Lung (tissue), 12 donors: ENCODE results near the gene HACE1. TPM values are rescaled to one million over a fixed set of nuclear protein-coding genes. Genes with fewer than 3 reads are reported as not detected.
A peak's percentile ranks its signal among the peaks of the same experiment; 100 is the strongest.
"Not testable (repeated sequence)": the region's sequence is repeated elsewhere in the genome, so short reads cannot be mapped to it uniquely, and the experiment has no call there.

ENCODE experiments used
- ATAC-seq: fragments of 200-7000 bp; cut with Tn5 transposase; one replicate; pipeline ENCODE4 v1.9.1; 2020; ENCODE audit warnings: moderate number of reproducible peaks; ENCODE audit not compliant: insufficient read depth, low FRiP score
- DNase-seq, 3 donors: peaks; one replicate each; pipeline ENCODE4 v3.0.0-alpha.2; 2013 to 2017
- H3K27ac ChIP-seq, 2 donors: one replicate each; pipeline ENCODE4 v1.5.1; 2013; ENCODE audit warnings: mild to moderate bottlenecking in 2 of 2, moderate library complexity in 2 of 2, control low read depth in 1 of 2, inconsistent platforms in 1 of 2, low read depth in 1 of 2, low read length in 1 of 2
- H3K27me3 ChIP-seq, 3 donors: one replicate each; pipeline ENCODE4 v1.5.1; 2013; ENCODE audit warnings: low read length in 2 of 3; ENCODE audit not compliant: control insufficient read depth in 3 of 3, insufficient read depth in 3 of 3
- H3K36me3 ChIP-seq, 4 donors: one replicate each; pipeline ENCODE4 v1.5.1; 2013; ENCODE audit warnings: low read length in 4 of 4, mild to moderate bottlenecking in 1 of 4, moderate library complexity in 1 of 4; ENCODE audit not compliant: control insufficient read depth in 4 of 4, insufficient read depth in 4 of 4
- H3K4me1 ChIP-seq, 5 donors: one replicate each; pipeline ENCODE4 v1.5.1; 2013; ENCODE audit warnings: low read length in 5 of 5, mild to moderate bottlenecking in 2 of 5, moderate library complexity in 1 of 5; ENCODE audit not compliant: control insufficient read depth in 5 of 5, insufficient read depth in 5 of 5
- H3K4me3 ChIP-seq: one replicate; pipeline ENCODE4 v1.5.1; 2013; ENCODE audit warnings: mild to moderate bottlenecking, control low read depth, moderate library complexity
- H3K9ac ChIP-seq, 2 donors: one replicate each; pipeline ENCODE4 v1.5.1; 2013; ENCODE audit warnings: low read length in 2 of 2, control low read depth in 1 of 2; ENCODE audit not compliant: insufficient read depth in 1 of 2
- H3K9me3 ChIP-seq, 4 donors: one replicate each; pipeline ENCODE4 v1.5.1; 2013; ENCODE audit warnings: low read length in 3 of 4, mild to moderate bottlenecking in 1 of 4, moderate library complexity in 1 of 4; ENCODE audit not compliant: control insufficient read depth in 4 of 4, insufficient read depth in 3 of 4
- CTCF ChIP-seq: IDR thresholded peaks from 2 replicates; pipeline ENCODE4 v1.5.1; 2012; ENCODE audit warnings: mild to moderate bottlenecking; ENCODE audit errors: control extremely low read depth, extremely low read depth
- WGBS, 2 donors: extraction: QIAGEN DNeasy Blood & Tissue Kit; methylation state at CpG; one replicate each; pipeline ENCODE4 v1.1.7; 2013; 5-methylcytosine and 5-hydroxymethylcytosine counted together
- polyA plus RNA-seq, 2 donors: library from polyadenylated mRNA; stranded (reverse); fragments of 200-250 nt; gene quantifications; one replicate each; pipeline ENCODE4 v1.2.1, GENCODE V29; 2013
- total RNA-seq, 2 donors: library from RNA; depleted of rRNA in 1 of 2; stranded (reverse); fragments of >200 nt in 1 of 2; gene quantifications; one replicate each; pipeline ENCODE4 v1.2.1, GENCODE V29; 2014 to 2021
- donor health status: control.
- donor health status: control.
- donor health status: Bipolar disorder and iron deficiency.
- donor health status: healthy.
- donor health status: DM: yes; HTN: yes; CAD: no.

The HACE1 gene
- total and polyA plus RNA-seq, 4 donors = 4.6 to 38.0 (median 9.4) TPM

- WGBS, 2 donors = 25% methylated on average over 3 of the region's 3 CpGs
- Histone ChIP-seq H3K4me3 (no peak overlapping the region), H3K27ac (no peak overlapping the region), H3K9me3 (peaks cover 0 to 2% (median 0%) of the 10 kb centered on the region in 4 donors), H3K4me1 (peaks cover 0 to 11% (median 2%) of the 10 kb centered on the region in 5 donors), H3K36me3 (no peaks in the 10 kb centered on the region), H3K9ac (peak overlapping the region in 1 of 2 donors; percentile 54), H3K27me3 (no peaks in the 10 kb centered on the region)
- DNase-seq (peak in 2 of 3 donors; percentile 17 to 25), ATAC-seq (no peak)
- no peak for TF ChIP-seq CTCF
Measured at GRCh38 chr6:104858642-104859041, 1.1 kb downstream of the HACE1 start.

GRCh38 chr6:104855507-104855906 lies 4.2 kb downstream of the HACE1 start:
- TF ChIP-seq CTCF = no peak

GRCh38 chr6:104847721-104848120 lies 12.0 kb downstream of the HACE1 start:
- not testable (repeated sequence) for H3K4me3 ChIP-seq, H3K27ac ChIP-seq, H3K4me1 ChIP-seq, H3K9me3 ChIP-seq, DNase-seq, H3K9ac ChIP-seq, ATAC-seq, H3K27me3 ChIP-seq
- peaks cover 0 to 21% (median 7%) of the 10 kb centered on the region in 4 donors for H3K36me3 ChIP-seq
- 83 to 90% methylated on average over 8 of the region's 8 CpGs for WGBS, 2 donors

More at GRCh38 chr6:104855507-104855906, 4.2 kb downstream of the HACE1 start:
- 91 to 94% methylated on average over 2 of the region's 2 CpGs for WGBS, 2 donors
- H3K9ac ChIP-seq = no peak overlapping the region
- H3K27me3 ChIP-seq = no peaks in the 10 kb centered on the region
- peaks cover 0 to 11% (median 2%) of the 10 kb centered on the region in 5 donors for H3K4me1 ChIP-seq
- no peak overlapping the region for H3K4me3 ChIP-seq
- ATAC-seq = no peak
- H3K27ac ChIP-seq = no peak overlapping the region
- H3K9me3 ChIP-seq = no peaks in the 10 kb centered on the region
- DNase-seq = no peak
- H3K36me3 ChIP-seq = peaks cover 0 to 7% (median 3%) of the 10 kb centered on the region in 4 donors

GRCh38 chr6:104843229-104843628 lies 16.5 kb downstream of the HACE1 start:
- ATAC-seq (no peak), DNase-seq (no peak)
- no peak overlapping the region for H3K4me3 ChIP-seq
- no peak overlapping the region for H3K27ac ChIP-seq
- H3K9ac ChIP-seq = no peak overlapping the region
- H3K36me3 ChIP-seq = peaks cover 0 to 12% (median 5%) of the 10 kb centered on the region in 4 donors
- 88 to 96% methylated on average over 2 of the region's 2 CpGs for WGBS, 2 donors
- H3K27me3 ChIP-seq = no peaks in the 10 kb centered on the region
- H3K9me3 ChIP-seq = no peaks in the 10 kb centered on the region
- TF ChIP-seq CTCF = no peak
- H3K4me1 ChIP-seq = no peaks in the 10 kb centered on the region
